Bronchial epithelial cell (primary cell): ENCODE results near the gene ICE2. TPM values are rescaled to one million over a fixed set of nuclear protein-coding genes. Genes with fewer than 3 reads are reported as not detected.
A peak's percentile ranks its signal among the peaks of the same experiment; 100 is the strongest.

ENCODE experiments used
- DNase-seq: peaks from one replicate; pipeline ENCODE4 v3.0.0-alpha.2; 2010; ENCODE audit warnings: low read depth
- FAIRE-seq: peaks from 2 replicates; lab custom pipeline; 2011; peaks lifted over from hg19 to GRCh38; lab: Jason Lieb, UNC
- H3K27me3 ChIP-seq: 2 replicates; pipeline ENCODE4 v1.5.1; 2011; ENCODE audit warnings: low read length; ENCODE audit not compliant: control insufficient read depth, insufficient read depth
- H3K36me3 ChIP-seq: 2 replicates; pipeline ENCODE4 v1.5.1; 2011; ENCODE audit warnings: low read length; ENCODE audit not compliant: control insufficient read depth, insufficient read depth
- H3K4me3 ChIP-seq: 2 replicates; pipeline ENCODE4 v1.5.1; 2011; ENCODE audit warnings: mild to moderate bottlenecking, low read depth, low read length, control low read depth
- total RNA-seq: library from RNA; depleted of rRNA; stranded (reverse); fragments of >200 nt; gene quantifications from 2 replicates; pipeline ENCODE4 v1.2.1, GENCODE V29; 2014
- TF ChIP-seq, protein P1 (sequence below): IDR thresholded peaks from 2 replicates; pipeline ENCODE4 v1.5.1; 2011; ENCODE audit warnings: mild to moderate bottlenecking, moderate library complexity, low read length, control low read depth, inconsistent platforms; ENCODE audit not compliant: insufficient read depth, severe bottlenecking

Gene ICE2
- total RNA-seq, 1 donor from 2014 or later, result 22.6 TPM

DNA sequence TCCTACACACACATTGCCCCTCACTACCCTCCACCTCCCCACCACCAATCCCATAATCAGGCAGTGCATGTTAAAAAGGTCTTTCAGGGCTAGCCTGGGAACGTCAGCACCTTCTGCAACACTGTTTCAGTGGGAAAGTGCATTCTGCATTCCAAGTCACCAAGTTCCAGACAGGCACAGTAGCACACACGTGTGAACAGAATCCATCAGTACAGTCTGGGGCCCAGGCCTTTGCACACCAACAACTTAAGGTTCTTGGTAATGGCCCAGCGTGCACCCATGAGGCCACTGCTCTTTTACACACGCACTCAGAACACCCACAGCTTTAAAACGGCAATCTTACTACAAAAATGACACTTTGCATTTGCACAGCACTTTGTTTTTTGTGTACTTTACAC lies 82.4 kb downstream of the ICE2 start:
- no peaks in the 10 kb centered on the region for H3K27me3 ChIP-seq
- TF ChIP-seq, protein P1, sequence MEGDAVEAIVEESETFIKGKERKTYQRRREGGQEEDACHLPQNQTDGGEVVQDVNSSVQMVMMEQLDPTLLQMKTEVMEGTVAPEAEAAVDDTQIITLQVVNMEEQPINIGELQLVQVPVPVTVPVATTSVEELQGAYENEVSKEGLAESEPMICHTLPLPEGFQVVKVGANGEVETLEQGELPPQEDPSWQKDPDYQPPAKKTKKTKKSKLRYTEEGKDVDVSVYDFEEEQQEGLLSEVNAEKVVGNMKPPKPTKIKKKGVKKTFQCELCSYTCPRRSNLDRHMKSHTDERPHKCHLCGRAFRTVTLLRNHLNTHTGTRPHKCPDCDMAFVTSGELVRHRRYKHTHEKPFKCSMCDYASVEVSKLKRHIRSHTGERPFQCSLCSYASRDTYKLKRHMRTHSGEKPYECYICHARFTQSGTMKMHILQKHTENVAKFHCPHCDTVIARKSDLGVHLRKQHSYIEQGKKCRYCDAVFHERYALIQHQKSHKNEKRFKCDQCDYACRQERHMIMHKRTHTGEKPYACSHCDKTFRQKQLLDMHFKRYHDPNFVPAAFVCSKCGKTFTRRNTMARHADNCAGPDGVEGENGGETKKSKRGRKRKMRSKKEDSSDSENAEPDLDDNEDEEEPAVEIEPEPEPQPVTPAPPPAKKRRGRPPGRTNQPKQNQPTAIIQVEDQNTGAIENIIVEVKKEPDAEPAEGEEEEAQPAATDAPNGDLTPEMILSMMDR, result no peak
- peak; percentile 17 for DNase-seq
- peak overlapping the region; percentile 96 for H3K4me3 ChIP-seq
- no peak for FAIRE-seq
- H3K36me3 ChIP-seq, result peaks cover 18% of the 10 kb centered on the region

DNA sequence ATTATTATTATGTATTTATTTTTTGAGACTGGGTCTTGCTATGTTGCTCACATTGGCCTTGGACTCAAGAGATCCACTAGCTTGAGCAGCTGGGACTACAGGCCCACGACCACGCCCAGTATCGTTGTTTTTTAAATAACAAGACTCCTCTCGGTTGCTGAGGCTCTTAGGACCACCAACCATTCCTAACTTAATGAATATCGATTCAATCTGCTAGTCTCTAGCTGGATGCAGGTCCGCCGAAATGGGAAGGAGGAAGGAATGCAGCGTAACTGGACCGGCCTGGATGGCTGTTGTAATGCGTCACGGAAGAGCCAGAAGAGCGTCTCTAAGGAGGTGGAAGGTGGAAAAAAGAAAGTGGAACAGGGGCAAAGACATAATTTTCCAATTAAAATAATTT lies 82.8 kb downstream of the ICE2 start:
- Histone ChIP-seq H3K36me3 (peaks cover 18% of the 10 kb centered on the region), H3K27me3 (no peaks in the 10 kb centered on the region), H3K4me3 (peak overlapping the region; percentile 96)
- FAIRE-seq, result no peak
- TF ChIP-seq, protein P1, result no peak
- DNase-seq, result peak; percentile 27

DNA sequence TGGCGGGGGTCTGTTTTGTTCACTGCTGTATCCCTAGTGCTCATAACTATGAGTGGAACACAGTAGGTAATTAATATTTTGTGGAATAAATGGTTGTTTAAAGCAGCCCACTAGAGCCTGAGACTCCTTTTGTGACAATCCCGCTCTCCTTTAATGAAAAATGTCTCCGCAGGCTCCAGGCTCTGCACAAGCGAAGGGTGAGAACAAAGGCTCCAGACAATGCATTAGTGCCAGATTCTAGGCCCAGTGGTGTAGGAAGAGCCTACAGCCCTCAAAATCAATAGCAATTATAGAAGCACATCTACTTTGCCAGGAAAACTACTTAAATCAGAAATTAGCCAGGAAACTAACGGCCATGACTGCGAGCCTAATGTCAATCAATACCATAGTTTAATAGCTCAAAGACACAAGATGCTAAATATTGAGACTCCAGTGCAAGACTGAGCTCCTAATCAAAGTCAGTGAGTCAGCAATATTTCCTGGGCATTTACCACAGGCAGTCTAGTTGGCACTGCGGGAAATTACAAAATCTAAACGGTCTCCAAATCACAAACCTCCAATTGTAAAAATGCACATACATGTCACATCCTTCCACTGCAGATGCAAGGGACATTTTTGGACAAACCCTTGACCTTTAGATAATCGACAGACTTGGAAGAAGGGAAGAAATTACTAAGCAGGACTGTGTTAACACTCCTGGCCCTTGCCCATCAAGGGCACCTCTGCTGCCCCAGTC lies 83.5 kb downstream of the ICE2 start:
- DNase-seq, result peak; percentile 28
- no peak for FAIRE-seq
- Histone ChIP-seq H3K36me3 (peaks cover 20% of the 10 kb centered on the region), H3K4me3 (peak overlapping the region; percentile 96), H3K27me3 (no peaks in the 10 kb centered on the region)
- TF ChIP-seq, protein P1, result no peak

DNA sequence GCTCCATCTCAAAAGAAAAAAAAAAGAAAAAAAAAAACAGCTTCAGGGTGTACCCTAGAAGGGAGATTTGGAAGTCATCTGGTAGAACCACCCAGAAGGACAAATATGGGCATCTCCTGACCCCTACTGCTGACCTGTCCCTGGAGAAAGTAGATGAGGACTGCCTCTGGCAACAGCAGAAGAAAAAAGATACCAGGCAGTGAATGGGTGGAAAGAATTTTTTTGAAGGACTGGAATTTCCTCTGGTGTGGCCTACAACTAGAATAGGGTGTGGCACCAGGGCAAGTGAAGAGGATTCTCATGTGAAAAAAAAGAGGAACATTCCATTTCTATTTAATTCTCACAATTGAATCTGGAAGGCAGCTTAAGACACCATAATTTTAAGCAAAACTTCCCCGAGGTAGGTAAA lies 84.2 kb downstream of the ICE2 start:
- DNase-seq (peak; percentile 39), FAIRE-seq (no peak)
- Histone ChIP-seq H3K4me3 (peak overlapping the region; percentile 96), H3K27me3 (no peaks in the 10 kb centered on the region), H3K36me3 (peaks cover 20% of the 10 kb centered on the region)
- TF ChIP-seq, protein P1, result no peak

DNA sequence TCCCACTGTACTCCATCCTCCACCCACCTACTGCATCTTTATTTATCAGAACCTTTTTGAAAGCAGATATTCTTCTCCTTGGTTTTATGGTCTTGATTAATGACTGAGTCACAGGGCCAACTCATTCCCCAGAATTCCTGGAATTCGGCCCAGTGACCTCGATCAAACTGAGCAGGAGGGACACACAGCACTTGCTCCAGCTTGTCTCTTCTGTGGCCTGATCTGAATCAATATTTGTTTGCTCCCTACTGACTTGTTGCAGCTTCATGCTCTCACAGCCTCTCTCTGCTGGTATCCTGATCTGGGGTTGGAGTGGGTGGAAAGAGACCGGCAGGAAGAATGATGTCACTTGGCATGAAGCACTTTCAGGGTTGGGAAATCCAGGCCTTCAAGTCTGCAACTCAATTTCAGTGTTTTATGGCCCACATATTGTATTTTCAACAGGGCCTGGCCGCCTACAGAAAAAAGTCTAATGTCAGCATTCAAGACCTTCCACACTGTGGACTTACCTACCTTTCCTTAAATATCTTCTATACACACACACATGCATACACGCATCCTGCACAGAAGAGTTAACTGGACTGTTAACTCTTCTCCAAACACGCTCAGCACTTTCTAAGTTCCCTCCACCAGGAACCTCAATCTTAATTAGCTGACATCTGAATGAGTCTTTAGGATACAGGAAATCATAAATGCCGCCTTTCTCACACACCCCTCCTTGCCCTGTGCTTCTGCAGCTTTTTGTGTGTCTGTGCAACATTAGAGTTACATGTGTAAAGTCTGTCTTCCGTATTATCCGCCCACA lies 85.8 kb downstream of the ICE2 start:
- peaks cover 20% of the 10 kb centered on the region for H3K36me3 ChIP-seq
- peak; percentile 52 for FAIRE-seq
- DNase-seq, result peak; percentile 100

More for the DNA sequence above, 85.8 kb downstream of the ICE2 start:
- TF ChIP-seq, protein P1, result no peak
- H3K27me3 ChIP-seq, result no peaks in the 10 kb centered on the region
- peak overlapping the region; percentile 96 for H3K4me3 ChIP-seq
